Iris pigment epithelial cell (primary cell): ENCODE results near the gene FBXW2.
A peak's percentile ranks its signal among the peaks of the same experiment; 100 is the strongest.
"Not testable (repeated sequence)": the region's sequence is repeated elsewhere in the genome, so short reads cannot be mapped to it uniquely, and the experiment has no call there.

Experiments
- DNase-seq: peaks from one replicate; pipeline ENCODE4 v3.0.0-alpha.2; 2011; ENCODE audit warnings: low read depth

Gene FBXW2

GRCh38 chr9:120792898-120793765, at the start of gene FBXW2:
TSS of gene FBXW2 (minus strand) at chr9:120793416. CDS start at chr9:120788258, 5,158 bp downstream.
- DNase-seq = peak; percentile 91

GRCh38 chr9:120841930-120842684, 48.9 kb upstream of the FBXW2 start:
- DNase-seq = peak; percentile 35

GRCh38 chr9:120839146-120839545, 45.9 kb upstream of the FBXW2 start:
- peak; percentile 41 for DNase-seq

GRCh38 chr9:120837921-120838320, 44.7 kb upstream of the FBXW2 start:
- no peak for DNase-seq

- DNase-seq = no peak
Measured at GRCh38 chr9:120833325-120833724, 40.1 kb upstream of the FBXW2 start.

- DNase-seq = no peak
Measured at GRCh38 chr9:120832807-120833206, 39.6 kb upstream of the FBXW2 start.

GRCh38 chr9:120830865-120831264, 37.6 kb upstream of the FBXW2 start:
- no peak for DNase-seq

GRCh38 chr9:120830151-120830550, 36.9 kb upstream of the FBXW2 start:
- DNase-seq = peak; percentile 51

GRCh38 chr9:120829650-120830049, 36.4 kb upstream of the FBXW2 start:
- DNase-seq = no peak

- no peak for DNase-seq
Measured at GRCh38 chr9:120820095-120820494, 26.9 kb upstream of the FBXW2 start.

GRCh38 chr9:120818595-120818994, 25.4 kb upstream of the FBXW2 start:
- no peak for DNase-seq

- no peak for DNase-seq
Measured at GRCh38 chr9:120815075-120815474, 21.9 kb upstream of the FBXW2 start.

- no peak for DNase-seq
Measured at GRCh38 chr9:120808931-120809330, 15.7 kb upstream of the FBXW2 start.

- no peak for DNase-seq
Measured at GRCh38 chr9:120807607-120808379, 14.6 kb upstream of the FBXW2 start.

- not testable (repeated sequence) for DNase-seq
Measured at GRCh38 chr9:120804784-120805363, 11.7 kb upstream of the FBXW2 start.

- no peak for DNase-seq
Measured at GRCh38 chr9:120801441-120801840, 8.2 kb upstream of the FBXW2 start.

- peak; percentile 29 for DNase-seq
Measured at GRCh38 chr9:120791161-120791560, 2.1 kb downstream of the FBXW2 start.

GRCh38 chr9:120787933-120788332, 5.3 kb downstream of the FBXW2 start:
- no peak for DNase-seq

GRCh38 chr9:120783602-120784047, 9.6 kb downstream of the FBXW2 start:
- peak; percentile 72 for DNase-seq

- no peak for DNase-seq
Measured at GRCh38 chr9:120781236-120781635, 12.0 kb downstream of the FBXW2 start.

GRCh38 chr9:120780367-120780766, 12.8 kb downstream of the FBXW2 start:
- DNase-seq = no peak

- no peak for DNase-seq
Measured at GRCh38 chr9:120779227-120779626, 14.0 kb downstream of the FBXW2 start.
